ENCODE results near the gene WWOX. TPM values are rescaled to one million over a fixed set of nuclear protein-coding genes. Genes with fewer than 3 reads are reported as not detected.

Gene WWOX
- total RNA-seq, 1 donor from 2014 or later, result 34.9 TPM

GRCh38 chr16:78619811-78620210 lies 520.4 kb downstream of the WWOX start:
- TF ChIP-seq CTCF (IDR thresholded peaks at IDR 0.05; ENCODE audit: insufficient read depth, low read length, poor library complexity, severe bottlenecking), result no peak
- no peaks in the 10 kb centered on the region for H3K27me3 ChIP-seq (ENCODE audit: control insufficient read depth, insufficient read depth, low read length)
- no peak overlapping the region for H3K4me3 ChIP-seq (ENCODE audit: low read depth, low read length)
- no peak for DNase-seq (ENCODE audit: low read depth)
- H3K36me3 ChIP-seq (ENCODE audit: control insufficient read depth, insufficient read depth, low read length), result no peaks in the 10 kb centered on the region

- no peak for TF ChIP-seq CTCF (IDR thresholded peaks at IDR 0.05; ENCODE audit: insufficient read depth, low read length, poor library complexity, severe bottlenecking)
- Histone ChIP-seq H3K4me3 (ENCODE audit: low read depth, low read length) (no peak overlapping the region), H3K27me3 (ENCODE audit: control insufficient read depth, insufficient read depth, low read length) (no peaks in the 10 kb centered on the region), H3K36me3 (ENCODE audit: control insufficient read depth, insufficient read depth, low read length) (no peaks in the 10 kb centered on the region)
- DNase-seq (ENCODE audit: low read depth), result no peak
These were observed 520.8 kb downstream of the WWOX start for GRCh38 chr16:78620291-78620690.

GRCh38 chr16:78623796-78624195 lies 524.3 kb downstream of the WWOX start:
- Histone ChIP-seq H3K27me3 (ENCODE audit: control insufficient read depth, insufficient read depth, low read length) (no peaks in the 10 kb centered on the region), H3K36me3 (ENCODE audit: control insufficient read depth, insufficient read depth, low read length) (no peaks in the 10 kb centered on the region), H3K4me3 (ENCODE audit: low read depth, low read length) (no peak overlapping the region)
- DNase-seq (ENCODE audit: low read depth), result no peak
- TF ChIP-seq CTCF (IDR thresholded peaks at IDR 0.05; ENCODE audit: insufficient read depth, low read length, poor library complexity, severe bottlenecking), result no peak

- DNase-seq (ENCODE audit: low read depth), result no peak
- no peak for TF ChIP-seq CTCF (IDR thresholded peaks at IDR 0.05; ENCODE audit: insufficient read depth, low read length, poor library complexity, severe bottlenecking)
These were observed 524.9 kb downstream of the WWOX start for GRCh38 chr16:78624366-78624765.

GRCh38 chr16:78628461-78629045 lies 529.1 kb downstream of the WWOX start:
- DNase-seq (ENCODE audit: low read depth), result no peak
- no peak for TF ChIP-seq CTCF (IDR thresholded peaks at IDR 0.05; ENCODE audit: insufficient read depth, low read length, poor library complexity, severe bottlenecking)
- no peak overlapping the region for H3K4me3 ChIP-seq (ENCODE audit: low read depth, low read length)
- H3K27me3 ChIP-seq (ENCODE audit: control insufficient read depth, insufficient read depth, low read length), result no peaks in the 10 kb centered on the region
- no peaks in the 10 kb centered on the region for H3K36me3 ChIP-seq (ENCODE audit: control insufficient read depth, insufficient read depth, low read length)

More at GRCh38 chr16:78624366-78624765, 524.9 kb downstream of the WWOX start:
- Histone ChIP-seq H3K27me3 (ENCODE audit: control insufficient read depth, insufficient read depth, low read length) (no peaks in the 10 kb centered on the region), H3K4me3 (ENCODE audit: low read depth, low read length) (no peak overlapping the region), H3K36me3 (ENCODE audit: control insufficient read depth, insufficient read depth, low read length) (no peaks in the 10 kb centered on the region)

- no peaks in the 10 kb centered on the region for H3K27me3 ChIP-seq (ENCODE audit: control insufficient read depth, insufficient read depth, low read length)
- H3K36me3 ChIP-seq (ENCODE audit: control insufficient read depth, insufficient read depth, low read length), result no peaks in the 10 kb centered on the region
- no peak for DNase-seq (ENCODE audit: low read depth)
- H3K4me3 ChIP-seq (ENCODE audit: low read depth, low read length), result no peak overlapping the region
- TF ChIP-seq CTCF (IDR thresholded peaks at IDR 0.05; ENCODE audit: insufficient read depth, low read length, poor library complexity, severe bottlenecking), result no peak
These were observed 529.7 kb downstream of the WWOX start for GRCh38 chr16:78629173-78629572.

Data from kidney epithelial cell (primary cell).